Breast epithelium (tissue), 3 donors: ENCODE data around the gene GPC3.

Source experiments
- CTCF ChIP-seq, 3 donors: fragments of 450-650 bp; IDR thresholded peaks; one replicate each; pipeline ENCODE4 v1.5.1; 2016 to 2017; ENCODE audit warnings: antibody characterized with exemption in 3 of 3, mild to moderate bottlenecking in 3 of 3, moderate library complexity in 3 of 3
- POLR2A ChIP-seq: fragments of 450-650 bp; IDR thresholded peaks from one replicate; pipeline ENCODE4 v1.6.1; 2016; ENCODE audit warnings: antibody characterized with exemption, mild to moderate bottlenecking, moderate library complexity
- POLR2AphosphoS5 ChIP-seq, 3 donors: sonication (generic); formaldehyde crosslinking; IDR thresholded peaks; one replicate each; pipeline ENCODE4 v1.6.1; 2017; ENCODE audit warnings: antibody characterized with exemption in 3 of 3

DNA sequence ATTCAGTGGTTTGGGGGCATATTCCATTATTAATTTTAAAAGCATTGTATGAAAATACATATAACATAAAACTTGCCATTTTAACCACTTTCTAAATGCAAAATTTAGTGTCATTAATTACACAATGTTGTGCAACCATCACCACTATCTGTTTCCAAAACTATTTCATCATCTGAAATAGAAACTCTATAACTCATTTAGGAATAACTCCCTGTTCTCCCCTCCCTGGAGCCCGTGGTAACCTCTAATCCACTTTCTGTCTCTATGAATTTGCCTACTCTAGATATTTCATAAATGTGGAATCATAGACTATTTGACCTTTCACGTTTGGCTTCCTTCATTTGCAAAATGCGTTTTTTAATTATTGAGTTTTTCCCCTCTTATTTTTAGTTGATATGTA, 468.7 kb downstream of the GPC3 start:
- TF ChIP-seq CTCF (IDR thresholded peaks at IDR 0.05) (no peak), POLR2A (no peak), POLR2AphosphoS5 (IDR thresholded peaks at IDR 0.05) (no peak)
